Measurements from ENCODE around the gene PIK3IP1.
"Not testable (repeated sequence)": the region's sequence is repeated elsewhere in the genome, so short reads cannot be mapped to it uniquely, and the experiment has no call there.

Gene PIK3IP1

GRCh38 chr22:31248965-31249958 is 43.0 kb downstream of the PIK3IP1 start:
- DNase-seq (ENCODE audit: low spot score), result no peak

GRCh38 chr22:31248138-31248745 is 44.0 kb downstream of the PIK3IP1 start:
- DNase-seq (ENCODE audit: low spot score), result peak; percentile 74

- DNase-seq (ENCODE audit: low spot score), result no peak
Measured at GRCh38 chr22:31247726-31248125, 44.6 kb downstream of the PIK3IP1 start.

GRCh38 chr22:31246687-31247086 is 45.6 kb downstream of the PIK3IP1 start:
- DNase-seq (ENCODE audit: low spot score), result no peak

GRCh38 chr22:31245998-31246397 is 46.3 kb downstream of the PIK3IP1 start:
- not testable (repeated sequence) for DNase-seq (ENCODE audit: low spot score)

- no peak for DNase-seq (ENCODE audit: low spot score)
Measured at GRCh38 chr22:31244943-31245451, 47.3 kb downstream of the PIK3IP1 start.

- DNase-seq (ENCODE audit: low spot score), result no peak
Measured at GRCh38 chr22:31244046-31244942, 48.0 kb downstream of the PIK3IP1 start.

- no peak for DNase-seq (ENCODE audit: low spot score)
Measured at GRCh38 chr22:31243339-31244045, 48.8 kb downstream of the PIK3IP1 start.

- no peak for DNase-seq (ENCODE audit: low spot score)
Measured at GRCh38 chr22:31241936-31242335, 50.4 kb downstream of the PIK3IP1 start.

- no peak for DNase-seq (ENCODE audit: low spot score)
Measured at GRCh38 chr22:31241200-31241599, 51.1 kb downstream of the PIK3IP1 start.

- no peak for DNase-seq (ENCODE audit: low spot score)
Measured at GRCh38 chr22:31239771-31240370, 52.4 kb downstream of the PIK3IP1 start.

- DNase-seq (ENCODE audit: low spot score), result no peak
Measured at GRCh38 chr22:31238057-31238456, 54.2 kb downstream of the PIK3IP1 start.

- not testable (repeated sequence) for DNase-seq (ENCODE audit: low spot score)
Measured at GRCh38 chr22:31236044-31236443, 56.2 kb downstream of the PIK3IP1 start.

GRCh38 chr22:31235081-31235480 is 57.2 kb downstream of the PIK3IP1 start:
- no peak for DNase-seq (ENCODE audit: low spot score)

GRCh38 chr22:31233001-31233400 is 59.3 kb downstream of the PIK3IP1 start:
- DNase-seq (ENCODE audit: low spot score), result no peak

Data from CD4-positive, alpha-beta T cell treated with Interleukin-6 at 100 ng/mL for 8 hours (primary cell).